ENCODE data around the gene PRTG.

Gene PRTG

DNA sequence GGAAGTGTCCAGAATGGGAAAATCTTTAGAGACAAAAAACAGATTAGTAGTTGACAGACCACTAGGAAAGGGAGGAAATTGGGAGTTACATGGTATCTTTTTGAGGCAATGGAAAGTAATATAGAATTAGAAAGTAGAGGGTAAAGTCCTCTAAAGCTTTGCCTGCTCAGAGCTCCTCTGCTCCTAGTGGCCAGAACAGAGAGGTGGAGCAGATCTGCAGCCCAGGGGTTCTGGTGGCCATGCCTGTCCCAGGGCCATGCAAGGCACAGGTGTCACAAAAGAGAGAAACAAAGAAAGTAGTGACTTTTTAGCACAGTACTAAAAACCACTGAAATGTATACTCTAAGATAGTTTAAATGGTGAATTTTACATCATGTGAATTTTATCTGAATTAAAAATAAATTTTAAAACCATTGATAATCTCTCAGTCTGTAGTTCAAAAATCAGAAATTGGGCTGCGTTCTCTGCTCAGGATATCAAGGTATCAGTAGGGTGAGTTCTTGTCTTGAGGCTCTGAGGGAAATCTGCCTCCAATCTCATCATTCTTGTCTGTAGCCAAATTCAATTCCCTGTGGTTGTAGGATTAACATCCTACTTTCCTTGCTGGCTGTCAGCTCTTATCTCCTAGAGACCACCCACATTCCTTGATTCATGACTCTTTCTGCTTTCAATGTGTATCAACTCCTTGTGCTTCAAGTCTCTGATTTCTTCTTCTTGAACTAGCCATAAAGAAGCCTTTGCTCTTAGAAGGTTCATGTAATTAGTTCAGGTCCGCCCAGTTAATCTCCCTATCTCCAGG is 178.4 kb downstream of the PRTG start:
- no peak for DNase-seq (ENCODE audit: low spot score)

- no peak for DNase-seq (ENCODE audit: low spot score)
Observed at GRCh38 chr15:55562601-55563000, 180.4 kb downstream of the PRTG start.

Measured in hepatic stellate cell (primary cell).